ENCODE results near the gene CCDC177.

CCDC177 gene

DNA sequence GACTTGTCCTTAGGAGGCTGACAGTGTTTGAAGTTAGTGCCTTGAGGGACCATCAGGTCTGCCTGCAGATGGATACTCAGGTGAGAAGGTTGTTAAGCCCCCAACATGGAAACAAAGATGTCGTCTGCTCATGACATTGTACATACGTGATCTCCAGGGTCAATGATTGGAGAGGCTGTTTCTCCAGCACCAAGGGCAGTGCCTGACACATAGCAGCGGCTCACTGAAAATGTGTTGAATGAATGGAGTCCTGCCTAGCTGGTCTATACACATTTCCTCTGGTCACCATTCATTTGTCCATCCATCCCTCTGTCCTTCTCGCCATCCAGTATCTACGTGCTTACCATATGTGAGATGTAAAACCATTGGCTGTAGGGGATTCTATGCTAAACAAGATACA is 7.1 kb downstream of the CCDC177 start:
- Histone ChIP-seq H3K9me2 (replicated peaks; ENCODE audit: insufficient read depth, low read length) (no peaks in the 10 kb centered on the region), H3K79me2 (ENCODE audit: insufficient read depth, low read length) (no peaks in the 10 kb centered on the region), H3K27ac (ENCODE audit: low read depth, low read length) (no peak overlapping the region), H3K4me2 (ENCODE audit: low read depth, low read length, poor library complexity, severe bottlenecking) (no peak overlapping the region), H4K20me1 (ENCODE audit: low read depth, low read length) (no peaks in the 10 kb centered on the region), H3F3A (ENCODE audit: insufficient read depth) (no peaks in the 10 kb centered on the region), H3K36me3 (ENCODE audit: low read length) (no peaks in the 10 kb centered on the region), H3K9me3 (ENCODE audit: insufficient read depth, low read length) (no peaks in the 10 kb centered on the region), H3K27me3 (ENCODE audit: low read length) (no peaks in the 10 kb centered on the region), H3K9ac (ENCODE audit: low read length) (no peak overlapping the region), H3K4me3 (ENCODE audit: insufficient read depth, low read length, poor library complexity, severe bottlenecking) (no peak overlapping the region), H2AFZ (ENCODE audit: low read depth, low read length, severe bottlenecking) (no peak overlapping the region)
- TF ChIP-seq CTCF (IDR thresholded peaks at IDR 0.05; ENCODE audit: insufficient read depth, low read length, poor library complexity, severe bottlenecking) (no peak), EZH2phosphoT487 (conservative IDR thresholded peaks at IDR 0.05; ENCODE audit: low read length) (no peak)

DNA sequence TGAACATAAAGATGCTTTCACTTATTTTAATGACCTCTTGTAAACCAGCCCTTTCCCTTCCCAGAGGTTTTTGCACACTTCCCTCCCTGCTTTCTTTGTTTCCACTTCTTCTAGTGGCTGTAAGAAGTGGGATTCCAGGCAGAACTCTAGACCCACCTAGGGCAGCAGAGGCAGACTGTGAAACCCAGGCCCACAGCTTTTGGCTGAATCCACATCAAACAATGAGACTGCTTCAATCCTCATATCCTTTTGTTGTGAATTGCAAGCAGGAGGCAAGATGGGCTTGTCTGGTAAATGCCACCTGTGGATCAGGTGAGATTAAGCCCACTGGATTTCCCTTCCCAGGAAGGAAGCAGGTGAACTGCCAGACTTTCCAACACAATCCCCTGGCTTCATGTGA is 12.8 kb downstream of the CCDC177 start:
- no peaks in the 10 kb centered on the region for H4K20me1 ChIP-seq (ENCODE audit: low read depth, low read length)
- H2AFZ ChIP-seq (ENCODE audit: low read depth, low read length, severe bottlenecking), result no peak overlapping the region
- no peak overlapping the region for H3K27ac ChIP-seq (ENCODE audit: low read depth, low read length)
- H3K4me3 ChIP-seq (ENCODE audit: insufficient read depth, low read length, poor library complexity, severe bottlenecking), result no peak overlapping the region
- H3K4me2 ChIP-seq (ENCODE audit: low read depth, low read length, poor library complexity, severe bottlenecking), result no peak overlapping the region
- H3K79me2 ChIP-seq (ENCODE audit: insufficient read depth, low read length), result no peaks in the 10 kb centered on the region
- no peak overlapping the region for H3K9ac ChIP-seq (ENCODE audit: low read length)
- no peaks in the 10 kb centered on the region for H3K36me3 ChIP-seq (ENCODE audit: low read length)
- TF ChIP-seq EZH2phosphoT487 (conservative IDR thresholded peaks at IDR 0.05; ENCODE audit: low read length) (no peak), CTCF (IDR thresholded peaks at IDR 0.05; ENCODE audit: insufficient read depth, low read length, poor library complexity, severe bottlenecking) (no peak)
- H3F3A ChIP-seq (ENCODE audit: insufficient read depth), result no peaks in the 10 kb centered on the region
- no peaks in the 10 kb centered on the region for H3K9me2 ChIP-seq (replicated peaks; ENCODE audit: insufficient read depth, low read length)
- no peaks in the 10 kb centered on the region for H3K9me3 ChIP-seq (ENCODE audit: insufficient read depth, low read length)
- no peaks in the 10 kb centered on the region for H3K27me3 ChIP-seq (ENCODE audit: low read length)

- no peaks in the 10 kb centered on the region for H3K9me2 ChIP-seq (replicated peaks; ENCODE audit: insufficient read depth, low read length)
- no peak overlapping the region for H3K4me3 ChIP-seq (ENCODE audit: insufficient read depth, low read length, poor library complexity, severe bottlenecking)
- no peaks in the 10 kb centered on the region for H3K9me3 ChIP-seq (ENCODE audit: insufficient read depth, low read length)
- no peaks in the 10 kb centered on the region for H4K20me1 ChIP-seq (ENCODE audit: low read depth, low read length)
- H3K27me3 ChIP-seq (ENCODE audit: low read length), result no peaks in the 10 kb centered on the region
- no peaks in the 10 kb centered on the region for H3K36me3 ChIP-seq (ENCODE audit: low read length)
- no peaks in the 10 kb centered on the region for H3F3A ChIP-seq (ENCODE audit: insufficient read depth)
- H3K27ac ChIP-seq (ENCODE audit: low read depth, low read length), result no peak overlapping the region
- H3K79me2 ChIP-seq (ENCODE audit: insufficient read depth, low read length), result no peaks in the 10 kb centered on the region
- no peak overlapping the region for H3K9ac ChIP-seq (ENCODE audit: low read length)
- H2AFZ ChIP-seq (ENCODE audit: low read depth, low read length, severe bottlenecking), result no peak overlapping the region
- TF ChIP-seq CTCF (IDR thresholded peaks at IDR 0.05; ENCODE audit: insufficient read depth, low read length, poor library complexity, severe bottlenecking) (no peak), EZH2phosphoT487 (conservative IDR thresholded peaks at IDR 0.05; ENCODE audit: low read length) (no peak)
- H3K4me2 ChIP-seq (ENCODE audit: low read depth, low read length, poor library complexity, severe bottlenecking), result no peak overlapping the region
Observed at GRCh38 chr14:69560826-69561225, 13.8 kb downstream of the CCDC177 start.

Data from SU-DHL-6 (cell line).